HEK293 (cell line): Measurements from ENCODE around the gene CHMP4B.

ENCODE experiments used
- BCL11A ChIP-seq: fragments of 450-650 bp; formaldehyde crosslinking; IDR thresholded peaks from 2 replicates; pipeline ENCODE4 v1.5.1; 2016; ENCODE audit warnings: low read depth, missing biosample characterization, missing genetic modification characterization
- EGR2 ChIP-seq: fragments of 450-650 bp; formaldehyde crosslinking; IDR thresholded peaks from 2 replicates; pipeline ENCODE4 v1.5.1; 2016; ENCODE audit warnings: low read depth, missing biosample characterization, missing genetic modification characterization
- KLF10 ChIP-seq: fragments of 450-650 bp; IDR thresholded peaks from 2 replicates; pipeline ENCODE4 v1.5.1; 2018; ENCODE audit warnings: missing biosample characterization, mild to moderate bottlenecking, missing genetic modification characterization
- OVOL3 ChIP-seq: fragments of 450-650 bp; formaldehyde crosslinking; IDR thresholded peaks from 2 replicates; pipeline ENCODE4 v1.5.1; 2016; ENCODE audit warnings: missing biosample characterization, missing genetic modification characterization
- SALL2 ChIP-seq: fragments of 450-650 bp; formaldehyde crosslinking; IDR thresholded peaks from 2 replicates; pipeline ENCODE4 v1.5.0; 2017; ENCODE audit warnings: missing biosample characterization, mild to moderate bottlenecking, missing genetic modification characterization, borderline replicate concordance
- SP7 ChIP-seq: fragments of 450-650 bp; formaldehyde crosslinking; IDR thresholded peaks from 2 replicates; pipeline ENCODE4 v1.5.1; 2016; ENCODE audit warnings: missing biosample characterization, missing genetic modification characterization
- ZEB2 ChIP-seq: fragments of 450-650 bp; formaldehyde crosslinking; IDR thresholded peaks from 2 replicates; pipeline ENCODE4 v1.5.1; 2016; ENCODE audit warnings: missing biosample characterization, missing genetic modification characterization
- ZNF10 ChIP-seq: fragments of 450-650 bp; formaldehyde crosslinking; IDR thresholded peaks from 2 replicates; pipeline ENCODE4 v1.5.1; 2017; ENCODE audit warnings: missing biosample characterization, missing genetic modification characterization
- ZNF133 ChIP-seq: fragments of 450-650 bp; formaldehyde crosslinking; IDR thresholded peaks from 2 replicates; pipeline ENCODE4 v1.5.1; 2016; ENCODE audit warnings: missing biosample characterization, missing genetic modification characterization
- ZNF501 ChIP-seq: fragments of 450-650 bp; formaldehyde crosslinking; IDR thresholded peaks from 2 replicates; pipeline ENCODE4 v1.5.1; 2016; ENCODE audit warnings: missing biosample characterization, missing genetic modification characterization
- ZNF660 ChIP-seq: fragments of 450-650 bp; IDR thresholded peaks from 2 replicates; pipeline ENCODE4 v1.5.1; 2018; ENCODE audit warnings: missing biosample characterization, mild to moderate bottlenecking, missing genetic modification characterization
- TF ChIP-seq, protein P1 (sequence below): fragments of 450-650 bp; formaldehyde crosslinking; IDR thresholded peaks from 2 replicates; pipeline ENCODE4 v1.5.1; 2016; ENCODE audit warnings: missing biosample characterization, missing genetic modification characterization
- TF ChIP-seq, protein P2 (sequence below): fragments of 450-650 bp; formaldehyde crosslinking; optimal IDR thresholded peaks from 2 replicates; pipeline ENCODE3; 2016; ENCODE audit warnings: missing biosample characterization, mild to moderate bottlenecking, missing genetic modification characterization

DNA sequence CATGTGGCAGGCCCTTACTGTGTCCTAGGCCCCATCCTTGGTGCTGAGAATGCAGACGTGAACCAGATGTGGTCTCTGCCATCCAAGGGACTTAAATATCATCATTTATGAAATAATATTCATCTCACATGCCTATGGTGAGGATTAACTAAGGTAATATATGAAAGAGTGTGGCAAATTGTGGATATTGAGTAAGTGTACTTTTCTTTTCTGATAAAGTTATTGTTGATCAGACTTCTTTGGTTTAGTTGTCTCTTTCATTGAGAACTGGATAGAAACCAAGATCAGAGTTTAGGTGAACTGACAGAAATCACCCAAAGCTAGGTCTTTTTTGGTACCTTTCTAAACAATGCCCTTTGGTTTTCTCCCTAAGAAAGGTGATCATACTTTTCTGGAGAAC lies 5.0 kb downstream of the CHMP4B start:
- TF ChIP-seq SALL2 (tag by site-specific recombination) (no peak), OVOL3 (tag by site-specific recombination) (no peak), SP7 (tag by site-specific recombination) (no peak), ZNF133 (no peak), ZNF10 (tag by site-specific recombination) (no peak), ZNF660 (tag by site-specific recombination) (no peak), ZEB2 (no peak), EGR2 (tag by site-specific recombination) (no peak), ZNF501 (tag by site-specific recombination) (no peak), KLF10 (tag by site-specific recombination) (no peak), BCL11A (tag by site-specific recombination) (no peak)
- TF ChIP-seq, protein P1, sequence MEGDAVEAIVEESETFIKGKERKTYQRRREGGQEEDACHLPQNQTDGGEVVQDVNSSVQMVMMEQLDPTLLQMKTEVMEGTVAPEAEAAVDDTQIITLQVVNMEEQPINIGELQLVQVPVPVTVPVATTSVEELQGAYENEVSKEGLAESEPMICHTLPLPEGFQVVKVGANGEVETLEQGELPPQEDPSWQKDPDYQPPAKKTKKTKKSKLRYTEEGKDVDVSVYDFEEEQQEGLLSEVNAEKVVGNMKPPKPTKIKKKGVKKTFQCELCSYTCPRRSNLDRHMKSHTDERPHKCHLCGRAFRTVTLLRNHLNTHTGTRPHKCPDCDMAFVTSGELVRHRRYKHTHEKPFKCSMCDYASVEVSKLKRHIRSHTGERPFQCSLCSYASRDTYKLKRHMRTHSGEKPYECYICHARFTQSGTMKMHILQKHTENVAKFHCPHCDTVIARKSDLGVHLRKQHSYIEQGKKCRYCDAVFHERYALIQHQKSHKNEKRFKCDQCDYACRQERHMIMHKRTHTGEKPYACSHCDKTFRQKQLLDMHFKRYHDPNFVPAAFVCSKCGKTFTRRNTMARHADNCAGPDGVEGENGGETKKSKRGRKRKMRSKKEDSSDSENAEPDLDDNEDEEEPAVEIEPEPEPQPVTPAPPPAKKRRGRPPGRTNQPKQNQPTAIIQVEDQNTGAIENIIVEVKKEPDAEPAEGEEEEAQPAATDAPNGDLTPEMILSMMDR (tag by site-specific recombination) = no peak
- TF ChIP-seq, protein P2, sequence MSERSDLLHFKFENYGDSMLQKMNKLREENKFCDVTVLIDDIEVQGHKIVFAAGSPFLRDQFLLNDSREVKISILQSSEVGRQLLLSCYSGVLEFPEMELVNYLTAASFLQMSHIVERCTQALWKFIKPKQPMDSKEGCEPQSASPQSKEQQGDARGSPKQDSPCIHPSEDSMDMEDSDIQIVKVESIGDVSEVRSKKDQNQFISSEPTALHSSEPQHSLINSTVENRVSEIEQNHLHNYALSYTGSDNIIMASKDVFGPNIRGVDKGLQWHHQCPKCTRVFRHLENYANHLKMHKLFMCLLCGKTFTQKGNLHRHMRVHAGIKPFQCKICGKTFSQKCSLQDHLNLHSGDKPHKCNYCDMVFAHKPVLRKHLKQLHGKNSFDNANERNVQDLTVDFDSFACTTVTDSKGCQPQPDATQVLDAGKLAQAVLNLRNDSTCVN (tag by site-specific recombination) = no peak
